A673 (cell line): ENCODE data around the gene RPS26. TPM values are rescaled to one million over a fixed set of nuclear protein-coding genes. Genes with fewer than 3 reads are reported as not detected.

Source experiments
- BruUV-seq: library from RNA; stranded (reverse); fragments of 400-500 nt; replicated peaks from 2 replicates; lab custom pipeline; 2021; lab: Mats Ljungman, UMichigan
- CTCF ChIA-PET: fragments of 300-600 bp; sonication (Branson Sonifier 250); formaldehyde crosslinking; loops from one replicate; lab custom pipeline; 2022; ENCODE audit warnings: antibody characterized with exemption; lab: Charles Lee
- POLR2A ChIA-PET: fragments of 300-600 bp; sonication (Branson Sonifier 250); formaldehyde crosslinking; loops from one replicate; lab custom pipeline; 2022; ENCODE audit warnings: antibody characterized with exemption; ENCODE audit not compliant: low non-redundant PET; lab: Charles Lee
- DNase-seq: peaks from one replicate; pipeline ENCODE4 v3.0.0-alpha.2; 2015; ENCODE audit warnings: low spot score
- H3K27ac ChIP-seq: fragments of 200-600 bp; sonication (generic); 2 replicates; pipeline ENCODE4 v1.5.1; 2016; ENCODE audit warnings: mixed run types, low read depth, mild to moderate bottlenecking, mixed read lengths, antibody characterized with exemption, low read length; ENCODE audit not compliant: poor library complexity, severe bottlenecking
- H3K27me3 ChIP-seq: fragments of 200-600 bp; sonication (generic); replicated peaks from 2 replicates; pipeline ENCODE4 v1.6.1; 2017; ENCODE audit warnings: mixed run types, low read depth, mild to moderate bottlenecking, mixed read lengths, antibody characterized with exemption, low read length; ENCODE audit not compliant: insufficient read depth, poor library complexity
- H3K36me3 ChIP-seq: fragments of 200-600 bp; sonication (generic); 2 replicates; pipeline ENCODE4 v1.6.1; 2016; ENCODE audit warnings: mixed run types, mild to moderate bottlenecking, mixed read lengths, antibody characterized with exemption, low read length; ENCODE audit not compliant: insufficient read depth, poor library complexity, severe bottlenecking
- H3K4me1 ChIP-seq: fragments of 200-600 bp; sonication (generic); 2 replicates; pipeline ENCODE4 v1.6.1; 2017; ENCODE audit warnings: mixed run types, mild to moderate bottlenecking, mixed read lengths, antibody characterized with exemption, low read length; ENCODE audit not compliant: insufficient read depth, poor library complexity, severe bottlenecking
- H3K4me3 ChIP-seq: fragments of 200-600 bp; sonication (generic); 2 replicates; pipeline ENCODE4 v1.5.1; 2016; ENCODE audit warnings: low read depth, mixed run types, mild to moderate bottlenecking, mixed read lengths, low read length; ENCODE audit not compliant: poor library complexity, severe bottlenecking
- H3K9me3 ChIP-seq: fragments of 200-600 bp; sonication (generic); 2 replicates; pipeline ENCODE4 v1.6.1; 2016; ENCODE audit warnings: mixed run types, low read depth, mild to moderate bottlenecking, mixed read lengths, antibody characterized with exemption, low read length; ENCODE audit not compliant: poor library complexity, severe bottlenecking
- EZH2 ChIP-seq: fragments of 200-600 bp; sonication (generic); IDR thresholded peaks from 2 replicates; pipeline ENCODE4 v1.6.1; 2017; ENCODE audit warnings: borderline replicate concordance, low read depth, mild to moderate bottlenecking, mixed read lengths, antibody characterized with exemption, low read length; ENCODE audit not compliant: poor library complexity, severe bottlenecking
- intact Hi-C: fragments of 100-400 bp; cut with micrococcal nuclease; formaldehyde crosslinking; loops from one replicate; pipeline ENCODE4 v1.10.0; 2022; ENCODE audit not compliant: unreplicated experiment
- total RNA-seq: library from RNA; stranded (reverse); gene quantifications from 2 replicates; pipeline ENCODE4 v1.2.3, GENCODE V29; 2021
- TF ChIP-seq, protein P1 (sequence below): fragments of 300-800, 200-600 bp; sonication (generic); conservative IDR thresholded peaks from 2 replicates; pipeline ENCODE4 v1.5.1; 2017; ENCODE audit warnings: low read depth, mild to moderate bottlenecking, antibody characterized with exemption, low read length, moderate library complexity, mixed read lengths

Gene RPS26
- total RNA-seq, 1 experiment from 2014 or later, result 69.9 TPM

GRCh38 chr12:56018356-56018755 is 23.4 kb upstream of the RPS26 start:
- no peak for DNase-seq
- H3K4me3 ChIP-seq, result no peak overlapping the region
- no TSS peak for BruUV-seq
- ChIA-PET POLR2A (no interaction called here), CTCF (no interaction called here)
- intact Hi-C loops, result no loop called here
- no peaks in the 10 kb centered on the region for H3K9me3 ChIP-seq
- TF ChIP-seq, protein P1, sequence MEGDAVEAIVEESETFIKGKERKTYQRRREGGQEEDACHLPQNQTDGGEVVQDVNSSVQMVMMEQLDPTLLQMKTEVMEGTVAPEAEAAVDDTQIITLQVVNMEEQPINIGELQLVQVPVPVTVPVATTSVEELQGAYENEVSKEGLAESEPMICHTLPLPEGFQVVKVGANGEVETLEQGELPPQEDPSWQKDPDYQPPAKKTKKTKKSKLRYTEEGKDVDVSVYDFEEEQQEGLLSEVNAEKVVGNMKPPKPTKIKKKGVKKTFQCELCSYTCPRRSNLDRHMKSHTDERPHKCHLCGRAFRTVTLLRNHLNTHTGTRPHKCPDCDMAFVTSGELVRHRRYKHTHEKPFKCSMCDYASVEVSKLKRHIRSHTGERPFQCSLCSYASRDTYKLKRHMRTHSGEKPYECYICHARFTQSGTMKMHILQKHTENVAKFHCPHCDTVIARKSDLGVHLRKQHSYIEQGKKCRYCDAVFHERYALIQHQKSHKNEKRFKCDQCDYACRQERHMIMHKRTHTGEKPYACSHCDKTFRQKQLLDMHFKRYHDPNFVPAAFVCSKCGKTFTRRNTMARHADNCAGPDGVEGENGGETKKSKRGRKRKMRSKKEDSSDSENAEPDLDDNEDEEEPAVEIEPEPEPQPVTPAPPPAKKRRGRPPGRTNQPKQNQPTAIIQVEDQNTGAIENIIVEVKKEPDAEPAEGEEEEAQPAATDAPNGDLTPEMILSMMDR, result no peak
- no peak for TF ChIP-seq EZH2
- no peaks in the 10 kb centered on the region for H3K4me1 ChIP-seq
- no peaks in the 10 kb centered on the region for H3K27me3 ChIP-seq
- no peak overlapping the region for H3K27ac ChIP-seq
- no peaks in the 10 kb centered on the region for H3K36me3 ChIP-seq

- BruUV-seq, result no TSS peak
- Histone ChIP-seq H3K36me3 (no peaks in the 10 kb centered on the region), H3K4me1 (no peaks in the 10 kb centered on the region), H3K27ac (no peak within 1 kb of the TSS), H3K9me3 (no peaks in the 10 kb centered on the region), H3K4me3 (no peak within 1 kb of the TSS), H3K27me3 (no peaks in the 10 kb centered on the region)
- intact Hi-C loops, result no loop called here
- DNase-seq, result no peak
- ChIA-PET CTCF (no interaction called here), POLR2A (no interaction called here)
- TF ChIP-seq EZH2, result no peak
- TF ChIP-seq, protein P1, result no peak
Observed at GRCh38 chr12:56020423-56021184, 21.1 kb upstream of the RPS26 start, which contains the start of gene IKZF4. TSS of gene IKZF4 (plus strand) at chr12:56021043. CDS start at chr12:56021494, 451 bp downstream.

DNA sequence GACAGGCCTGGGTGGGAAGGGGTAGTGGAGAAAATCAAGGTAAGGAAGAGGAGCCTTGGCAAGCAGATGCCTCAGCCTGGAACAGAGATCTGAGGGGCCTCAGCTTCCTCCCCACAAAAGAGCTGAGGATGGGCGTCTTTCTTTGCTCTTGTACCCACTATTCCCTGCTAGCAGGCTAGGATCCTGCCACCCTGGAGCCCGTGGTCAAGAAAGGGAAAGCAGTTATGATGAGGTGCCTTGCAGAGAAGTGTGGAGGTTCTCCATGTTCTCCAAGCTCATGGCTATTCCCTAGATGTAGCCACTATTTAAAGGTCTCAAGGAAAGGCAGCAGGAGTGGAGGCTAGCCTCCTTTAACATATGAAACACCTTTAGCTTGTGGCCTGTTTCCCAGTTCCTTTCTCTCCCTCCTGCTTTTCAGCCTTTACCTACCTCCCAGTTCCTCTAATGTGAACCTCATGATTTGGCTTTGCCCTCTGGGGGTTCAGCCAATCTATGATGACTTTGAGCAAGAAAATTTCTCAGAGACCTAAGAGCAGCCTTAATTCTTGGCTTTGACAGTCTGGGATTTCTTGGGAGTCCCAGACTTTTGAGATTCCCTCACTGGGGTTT is 19.7 kb upstream of the RPS26 start:
- Histone ChIP-seq H3K4me3 (no peak overlapping the region), H3K9me3 (no peaks in the 10 kb centered on the region), H3K27me3 (no peaks in the 10 kb centered on the region), H3K4me1 (no peaks in the 10 kb centered on the region), H3K36me3 (no peaks in the 10 kb centered on the region), H3K27ac (no peak overlapping the region)
- BruUV-seq, result no TSS peak
- POLR2A ChIA-PET, result no interaction called here
- CTCF ChIA-PET, result no interaction called here
- intact Hi-C loops, result no loop called here
- DNase-seq, result no peak
- TF ChIP-seq, protein P1, result no peak
- TF ChIP-seq EZH2, result no peak
